Activated effector memory CD4-positive, alpha-beta T cell treated with anti-CD3 and anti-CD28 coated beads, Interleukin-2, amount 50 U/mL, for 16 hours (primary cell): ENCODE results near the gene GCHFR.

Experiments
- DNase-seq: peaks from one replicate; pipeline ENCODE4 v3.0.0-alpha.2; 2020

GCHFR gene

GRCh38 chr15:40815042-40815698, 51.3 kb downstream of the GCHFR start:
- no peak for DNase-seq
